Mammary epithelial cell (primary cell): Measurements from ENCODE around the gene SMARCAL1.

ENCODE experiments used
- EZH2 ChIP-seq: IDR thresholded peaks from 2 replicates; pipeline ENCODE4 v1.6.1; 2012; ENCODE audit warnings: low read length, inconsistent platforms, borderline replicate concordance
- TF ChIP-seq, protein P1 (sequence below), 2 donors: IDR thresholded peaks in 1 of 2; conservative IDR thresholded peaks in 1 of 2; 2 replicates each; pipeline ENCODE4 v1.5.1; 2011 to 2012; ENCODE audit warnings: inconsistent platforms in 2 of 2, low read length in 2 of 2, mild to moderate bottlenecking in 2 of 2, control low read depth in 1 of 2, low read depth in 1 of 2; ENCODE audit not compliant: insufficient read depth in 1 of 2; ENCODE audit errors: extremely low read depth in 1 of 2

DNA sequence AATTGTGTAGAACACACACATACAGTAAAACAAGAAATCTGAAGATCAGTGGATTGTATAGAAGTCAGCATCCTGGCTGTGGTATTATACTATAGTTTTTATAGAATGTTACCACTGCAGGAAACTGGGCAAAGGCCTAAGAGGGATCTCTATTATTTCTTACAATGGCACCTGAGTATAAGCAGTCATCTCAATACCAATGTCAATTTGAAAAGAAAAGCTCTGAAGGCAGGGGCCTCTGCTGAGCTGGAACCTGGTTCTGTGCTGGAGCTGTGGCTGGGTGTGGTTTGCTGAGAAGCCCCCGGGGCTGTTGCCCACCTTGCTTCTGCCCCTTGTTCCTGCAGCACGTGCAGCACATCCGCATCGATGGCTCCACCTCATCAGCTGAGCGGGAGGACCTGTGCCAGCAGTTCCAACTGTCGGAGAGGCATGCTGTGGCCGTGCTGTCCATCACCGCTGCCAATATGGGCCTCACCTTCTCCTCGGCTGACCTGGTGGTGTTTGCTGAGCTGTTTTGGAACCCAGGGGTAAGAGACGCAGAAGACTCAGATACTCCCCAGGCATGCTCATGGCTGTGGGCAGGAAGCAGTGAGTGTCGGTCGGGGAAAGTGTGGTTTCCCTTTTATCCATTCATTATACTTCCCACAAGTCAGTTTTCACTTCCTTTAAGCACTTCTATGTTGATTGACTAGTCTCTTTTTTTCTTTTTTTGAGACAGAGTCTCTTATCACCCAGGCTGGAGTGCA, 62.8 kb downstream of the SMARCAL1 start:
- TF ChIP-seq EZH2 = no peak
- TF ChIP-seq, protein P1, sequence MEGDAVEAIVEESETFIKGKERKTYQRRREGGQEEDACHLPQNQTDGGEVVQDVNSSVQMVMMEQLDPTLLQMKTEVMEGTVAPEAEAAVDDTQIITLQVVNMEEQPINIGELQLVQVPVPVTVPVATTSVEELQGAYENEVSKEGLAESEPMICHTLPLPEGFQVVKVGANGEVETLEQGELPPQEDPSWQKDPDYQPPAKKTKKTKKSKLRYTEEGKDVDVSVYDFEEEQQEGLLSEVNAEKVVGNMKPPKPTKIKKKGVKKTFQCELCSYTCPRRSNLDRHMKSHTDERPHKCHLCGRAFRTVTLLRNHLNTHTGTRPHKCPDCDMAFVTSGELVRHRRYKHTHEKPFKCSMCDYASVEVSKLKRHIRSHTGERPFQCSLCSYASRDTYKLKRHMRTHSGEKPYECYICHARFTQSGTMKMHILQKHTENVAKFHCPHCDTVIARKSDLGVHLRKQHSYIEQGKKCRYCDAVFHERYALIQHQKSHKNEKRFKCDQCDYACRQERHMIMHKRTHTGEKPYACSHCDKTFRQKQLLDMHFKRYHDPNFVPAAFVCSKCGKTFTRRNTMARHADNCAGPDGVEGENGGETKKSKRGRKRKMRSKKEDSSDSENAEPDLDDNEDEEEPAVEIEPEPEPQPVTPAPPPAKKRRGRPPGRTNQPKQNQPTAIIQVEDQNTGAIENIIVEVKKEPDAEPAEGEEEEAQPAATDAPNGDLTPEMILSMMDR (conservative IDR thresholded peaks at IDR 0.05 in 1 of 2, IDR thresholded peaks at IDR 0.05 in 1 of 2; ENCODE audit: extremely low read depth in 1 of 2, insufficient read depth in 1 of 2, low read depth in 1 of 2, low read length in 2 of 2) = no peak
